DMS79 (cell line): ENCODE data around the gene SLC25A11.

ENCODE experiments used
- DNase-seq: peaks from one replicate; lab custom pipeline; 2025; lab: John Stamatoyannopoulos, UW

The SLC25A11 gene

GRCh38 chr17:4939796-4940554 is at the start of gene SLC25A11, which contains the start of gene RNF167:
Gene SLC25A11, minus strand, starts transcription at chr17:4940046. Its CDS starts 136 bp downstream, at chr17:4939910.
Gene RNF167, plus strand, starts transcription at chr17:4940268. Its CDS starts 642 bp downstream, at chr17:4940910.
- DNase-seq, result peak; percentile 98

GRCh38 chr17:4987767-4988567 is 48.1 kb upstream of the SLC25A11 start:
- peak; percentile 17 for DNase-seq

- peak; percentile 69 for DNase-seq
Observed at GRCh38 chr17:4986951-4987766, 47.3 kb upstream of the SLC25A11 start, which contains the start of gene CAMTA2. Gene CAMTA2, minus strand, starts transcription at chr17:4987675. Its CDS starts 1,453 bp downstream, at chr17:4986222.

GRCh38 chr17:4986403-4986802 is 46.6 kb upstream of the SLC25A11 start:
- no peak for DNase-seq

GRCh38 chr17:4982305-4982704 is 42.5 kb upstream of the SLC25A11 start:
- no peak for DNase-seq

- DNase-seq, result no peak
Observed at GRCh38 chr17:4980644-4981216, 40.9 kb upstream of the SLC25A11 start.

GRCh38 chr17:4978726-4979125 is 38.9 kb upstream of the SLC25A11 start:
- DNase-seq, result no peak

- DNase-seq, result no peak
Observed at GRCh38 chr17:4974115-4974670, 34.3 kb upstream of the SLC25A11 start.

GRCh38 chr17:4973256-4974114 is 33.6 kb upstream of the SLC25A11 start:
- no peak for DNase-seq

- no peak for DNase-seq
Observed at GRCh38 chr17:4972752-4973151, 32.9 kb upstream of the SLC25A11 start.

GRCh38 chr17:4972322-4972721 is 32.5 kb upstream of the SLC25A11 start:
- no peak for DNase-seq

GRCh38 chr17:4971826-4972225 is 32.0 kb upstream of the SLC25A11 start:
- DNase-seq, result no peak

GRCh38 chr17:4970273-4970672 is 30.4 kb upstream of the SLC25A11 start:
- DNase-seq, result no peak

GRCh38 chr17:4969551-4970173 is 29.8 kb upstream of the SLC25A11 start:
- DNase-seq, result no peak

- peak; percentile 25 for DNase-seq
Observed at GRCh38 chr17:4969047-4969550, 29.3 kb upstream of the SLC25A11 start.

- DNase-seq, result peak; percentile 12
Observed at GRCh38 chr17:4968486-4969046, 28.7 kb upstream of the SLC25A11 start.

- peak; percentile 90 for DNase-seq
Observed at GRCh38 chr17:4967539-4968485, 28.0 kb upstream of the SLC25A11 start, which contains the start of gene SPAG7. Gene SPAG7, minus strand, starts transcription at chr17:4967817. Its CDS starts 13 bp downstream, at chr17:4967804.
